ENCODE results near the gene RIOK1. TPM values are rescaled to one million over a fixed set of nuclear protein-coding genes. Genes with fewer than 3 reads are reported as not detected.

Gene RIOK1
- total and polyA plus RNA-seq, 2 of the 13 experiments (the other 11 are each of a cell fraction or from before 2014, with no cell fraction given), result 9.4 to 37.8 TPM

DNA sequence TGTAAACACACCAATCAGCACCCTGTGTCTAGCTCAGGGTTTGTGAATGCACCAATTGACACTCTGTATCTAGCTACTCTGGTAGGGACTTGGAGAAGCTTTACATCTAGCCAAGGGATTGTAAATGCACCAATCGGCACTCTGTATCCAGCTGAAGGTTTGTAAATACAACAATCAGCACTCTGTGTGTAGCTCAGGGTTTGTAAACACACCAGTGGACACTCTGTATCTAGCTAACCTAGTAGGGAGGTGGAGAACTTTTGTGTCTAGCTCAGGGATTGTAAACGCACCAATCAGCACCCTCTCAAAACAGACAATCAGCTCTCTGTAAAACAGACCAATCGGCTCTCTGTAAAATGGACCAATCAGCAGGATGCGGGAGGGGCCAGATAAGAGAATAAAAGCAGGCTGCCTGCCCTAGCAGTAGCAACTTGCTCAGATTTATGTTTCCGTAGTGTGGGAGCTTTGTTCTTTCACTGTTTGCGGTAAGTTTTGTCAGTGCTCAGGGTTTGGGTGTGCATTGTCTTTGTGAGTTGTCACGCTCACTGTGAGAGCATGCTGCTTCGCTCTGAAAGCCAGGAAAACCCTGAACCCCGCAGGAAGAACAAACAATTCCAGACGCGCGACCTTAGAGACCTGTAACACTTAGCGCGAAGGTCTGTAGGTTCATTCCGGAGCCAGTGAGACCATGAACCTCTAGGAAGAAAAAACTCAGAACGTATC, 37.0 kb downstream of the RIOK1 start (continued):
- TF ChIP-seq, protein P1, sequence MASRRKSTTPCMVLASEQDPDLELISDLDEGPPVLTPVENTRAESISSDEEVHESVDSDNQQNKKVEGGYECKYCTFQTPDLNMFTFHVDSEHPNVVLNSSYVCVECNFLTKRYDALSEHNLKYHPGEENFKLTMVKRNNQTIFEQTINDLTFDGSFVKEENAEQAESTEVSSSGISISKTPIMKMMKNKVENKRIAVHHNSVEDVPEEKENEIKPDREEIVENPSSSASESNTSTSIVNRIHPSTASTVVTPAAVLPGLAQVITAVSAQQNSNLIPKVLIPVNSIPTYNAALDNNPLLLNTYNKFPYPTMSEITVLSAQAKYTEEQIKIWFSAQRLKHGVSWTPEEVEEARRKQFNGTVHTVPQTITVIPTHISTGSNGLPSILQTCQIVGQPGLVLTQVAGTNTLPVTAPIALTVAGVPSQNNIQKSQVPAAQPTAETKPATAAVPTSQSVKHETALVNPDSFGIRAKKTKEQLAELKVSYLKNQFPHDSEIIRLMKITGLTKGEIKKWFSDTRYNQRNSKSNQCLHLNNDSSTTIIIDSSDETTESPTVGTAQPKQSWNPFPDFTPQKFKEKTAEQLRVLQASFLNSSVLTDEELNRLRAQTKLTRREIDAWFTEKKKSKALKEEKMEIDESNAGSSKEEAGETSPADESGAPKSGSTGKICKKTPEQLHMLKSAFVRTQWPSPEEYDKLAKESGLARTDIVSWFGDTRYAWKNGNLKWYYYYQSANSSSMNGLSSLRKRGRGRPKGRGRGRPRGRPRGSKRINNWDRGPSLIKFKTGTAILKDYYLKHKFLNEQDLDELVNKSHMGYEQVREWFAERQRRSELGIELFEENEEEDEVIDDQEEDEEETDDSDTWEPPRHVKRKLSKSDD (CRISPR knock-in tag; IDR thresholded peaks at IDR 0.05; ENCODE audit: low read depth), result peak; percentile 67; the same call in 1 of the 2 replicates
- TF ChIP-seq, protein P2, sequence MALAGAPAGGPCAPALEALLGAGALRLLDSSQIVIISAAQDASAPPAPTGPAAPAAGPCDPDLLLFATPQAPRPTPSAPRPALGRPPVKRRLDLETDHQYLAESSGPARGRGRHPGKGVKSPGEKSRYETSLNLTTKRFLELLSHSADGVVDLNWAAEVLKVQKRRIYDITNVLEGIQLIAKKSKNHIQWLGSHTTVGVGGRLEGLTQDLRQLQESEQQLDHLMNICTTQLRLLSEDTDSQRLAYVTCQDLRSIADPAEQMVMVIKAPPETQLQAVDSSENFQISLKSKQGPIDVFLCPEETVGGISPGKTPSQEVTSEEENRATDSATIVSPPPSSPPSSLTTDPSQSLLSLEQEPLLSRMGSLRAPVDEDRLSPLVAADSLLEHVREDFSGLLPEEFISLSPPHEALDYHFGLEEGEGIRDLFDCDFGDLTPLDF (CRISPR knock-in tag; IDR thresholded peaks at IDR 0.05), result no peak
- TF ChIP-seq XRCC5 (optimal IDR thresholded peaks at IDR 0.05; ENCODE audit: low read length) (no peak), DMAP1 (CRISPR knock-in tag; IDR thresholded peaks at IDR 0.05) (0 out of 2 replicates have a peak, but pooled peaks have one; percentile 21), STAG1 (CRISPR knock-in tag; IDR thresholded peaks at IDR 0.05) (peak; percentile 6; the same call in 1 of the 2 replicates), KLF11 (CRISPR knock-in tag; IDR thresholded peaks at IDR 0.05) (no peak), ZNF101 (CRISPR knock-in tag; IDR thresholded peaks at IDR 0.05; ENCODE audit: borderline replicate concordance, low read depth) (no peak), ZNF468 (CRISPR knock-in tag; IDR thresholded peaks at IDR 0.05) (no peak), ZNF556 (CRISPR knock-in tag; IDR thresholded peaks at IDR 0.05; ENCODE audit: borderline replicate concordance) (no peak), ZNF614 (CRISPR knock-in tag; IDR thresholded peaks at IDR 0.05; ENCODE audit: borderline replicate concordance) (no peak)
- TF ChIP-seq, protein P3, sequence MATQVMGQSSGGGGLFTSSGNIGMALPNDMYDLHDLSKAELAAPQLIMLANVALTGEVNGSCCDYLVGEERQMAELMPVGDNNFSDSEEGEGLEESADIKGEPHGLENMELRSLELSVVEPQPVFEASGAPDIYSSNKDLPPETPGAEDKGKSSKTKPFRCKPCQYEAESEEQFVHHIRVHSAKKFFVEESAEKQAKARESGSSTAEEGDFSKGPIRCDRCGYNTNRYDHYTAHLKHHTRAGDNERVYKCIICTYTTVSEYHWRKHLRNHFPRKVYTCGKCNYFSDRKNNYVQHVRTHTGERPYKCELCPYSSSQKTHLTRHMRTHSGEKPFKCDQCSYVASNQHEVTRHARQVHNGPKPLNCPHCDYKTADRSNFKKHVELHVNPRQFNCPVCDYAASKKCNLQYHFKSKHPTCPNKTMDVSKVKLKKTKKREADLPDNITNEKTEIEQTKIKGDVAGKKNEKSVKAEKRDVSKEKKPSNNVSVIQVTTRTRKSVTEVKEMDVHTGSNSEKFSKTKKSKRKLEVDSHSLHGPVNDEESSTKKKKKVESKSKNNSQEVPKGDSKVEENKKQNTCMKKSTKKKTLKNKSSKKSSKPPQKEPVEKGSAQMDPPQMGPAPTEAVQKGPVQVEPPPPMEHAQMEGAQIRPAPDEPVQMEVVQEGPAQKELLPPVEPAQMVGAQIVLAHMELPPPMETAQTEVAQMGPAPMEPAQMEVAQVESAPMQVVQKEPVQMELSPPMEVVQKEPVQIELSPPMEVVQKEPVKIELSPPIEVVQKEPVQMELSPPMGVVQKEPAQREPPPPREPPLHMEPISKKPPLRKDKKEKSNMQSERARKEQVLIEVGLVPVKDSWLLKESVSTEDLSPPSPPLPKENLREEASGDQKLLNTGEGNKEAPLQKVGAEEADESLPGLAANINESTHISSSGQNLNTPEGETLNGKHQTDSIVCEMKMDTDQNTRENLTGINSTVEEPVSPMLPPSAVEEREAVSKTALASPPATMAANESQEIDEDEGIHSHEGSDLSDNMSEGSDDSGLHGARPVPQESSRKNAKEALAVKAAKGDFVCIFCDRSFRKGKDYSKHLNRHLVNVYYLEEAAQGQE (IDR thresholded peaks at IDR 0.05; ENCODE audit: borderline replicate concordance in 1 of 2, low read depth in 1 of 2, low read length in 2 of 2), result no peak
- TF ChIP-seq, protein P4, sequence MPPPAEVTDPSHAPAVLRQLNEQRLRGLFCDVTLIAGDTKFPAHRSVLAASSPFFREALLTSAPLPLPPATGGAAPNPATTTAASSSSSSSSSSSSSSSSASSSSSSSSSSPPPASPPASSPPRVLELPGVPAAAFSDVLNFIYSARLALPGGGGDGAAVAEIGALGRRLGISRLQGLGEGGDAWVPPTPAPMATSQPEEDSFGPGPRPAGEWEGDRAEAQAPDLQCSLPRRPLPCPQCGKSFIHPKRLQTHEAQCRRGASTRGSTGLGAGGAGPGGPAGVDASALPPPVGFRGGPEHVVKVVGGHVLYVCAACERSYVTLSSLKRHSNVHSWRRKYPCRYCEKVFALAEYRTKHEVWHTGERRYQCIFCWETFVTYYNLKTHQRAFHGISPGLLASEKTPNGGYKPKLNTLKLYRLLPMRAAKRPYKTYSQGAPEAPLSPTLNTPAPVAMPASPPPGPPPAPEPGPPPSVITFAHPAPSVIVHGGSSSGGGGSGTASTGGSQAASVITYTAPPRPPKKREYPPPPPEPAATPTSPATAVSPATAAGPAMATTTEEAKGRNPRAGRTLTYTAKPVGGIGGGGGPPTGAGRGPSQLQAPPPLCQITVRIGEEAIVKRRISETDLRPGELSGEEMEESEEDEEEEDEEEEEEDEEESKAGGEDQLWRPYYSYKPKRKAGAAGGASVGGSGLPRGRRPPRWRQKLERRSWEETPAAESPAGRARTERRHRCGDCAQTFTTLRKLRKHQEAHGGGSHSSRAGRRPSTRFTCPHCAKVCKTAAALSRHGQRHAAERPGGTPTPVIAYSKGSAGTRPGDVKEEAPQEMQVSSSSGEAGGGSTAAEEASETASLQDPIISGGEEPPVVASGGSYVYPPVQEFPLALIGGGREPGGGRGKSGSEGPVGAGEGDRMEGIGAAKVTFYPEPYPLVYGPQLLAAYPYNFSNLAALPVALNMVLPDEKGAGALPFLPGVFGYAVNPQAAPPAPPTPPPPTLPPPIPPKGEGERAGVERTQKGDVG (CRISPR knock-in tag; IDR thresholded peaks at IDR 0.05; ENCODE audit: borderline replicate concordance), result no peak
- TF ChIP-seq, protein P5, sequence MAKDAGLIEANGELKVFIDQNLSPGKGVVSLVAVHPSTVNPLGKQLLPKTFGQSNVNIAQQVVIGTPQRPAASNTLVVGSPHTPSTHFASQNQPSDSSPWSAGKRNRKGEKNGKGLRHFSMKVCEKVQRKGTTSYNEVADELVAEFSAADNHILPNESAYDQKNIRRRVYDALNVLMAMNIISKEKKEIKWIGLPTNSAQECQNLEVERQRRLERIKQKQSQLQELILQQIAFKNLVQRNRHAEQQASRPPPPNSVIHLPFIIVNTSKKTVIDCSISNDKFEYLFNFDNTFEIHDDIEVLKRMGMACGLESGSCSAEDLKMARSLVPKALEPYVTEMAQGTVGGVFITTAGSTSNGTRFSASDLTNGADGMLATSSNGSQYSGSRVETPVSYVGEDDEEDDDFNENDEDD (CRISPR knock-in tag; IDR thresholded peaks at IDR 0.05; ENCODE audit: borderline replicate concordance), result 0 out of 2 replicates have a peak, but pooled peaks have one; percentile 11

Measured in HepG2 (cell line).